HG03439 (cell line): ENCODE data around the gene CFAP119.

Source experiments
- ATAC-seq: cut with Tn5 transposase; IDR thresholded peaks from one replicate; pipeline ENCODE4 v1.9.1; 2021; ENCODE audit warnings: mild to moderate bottlenecking, moderate library complexity; ENCODE audit not compliant: unreplicated experiment

The CFAP119 gene

GRCh38 chr16:30741461-30741914 lies 20.4 kb downstream of the CFAP119 start:
- ATAC-seq, result no peak

DNA sequence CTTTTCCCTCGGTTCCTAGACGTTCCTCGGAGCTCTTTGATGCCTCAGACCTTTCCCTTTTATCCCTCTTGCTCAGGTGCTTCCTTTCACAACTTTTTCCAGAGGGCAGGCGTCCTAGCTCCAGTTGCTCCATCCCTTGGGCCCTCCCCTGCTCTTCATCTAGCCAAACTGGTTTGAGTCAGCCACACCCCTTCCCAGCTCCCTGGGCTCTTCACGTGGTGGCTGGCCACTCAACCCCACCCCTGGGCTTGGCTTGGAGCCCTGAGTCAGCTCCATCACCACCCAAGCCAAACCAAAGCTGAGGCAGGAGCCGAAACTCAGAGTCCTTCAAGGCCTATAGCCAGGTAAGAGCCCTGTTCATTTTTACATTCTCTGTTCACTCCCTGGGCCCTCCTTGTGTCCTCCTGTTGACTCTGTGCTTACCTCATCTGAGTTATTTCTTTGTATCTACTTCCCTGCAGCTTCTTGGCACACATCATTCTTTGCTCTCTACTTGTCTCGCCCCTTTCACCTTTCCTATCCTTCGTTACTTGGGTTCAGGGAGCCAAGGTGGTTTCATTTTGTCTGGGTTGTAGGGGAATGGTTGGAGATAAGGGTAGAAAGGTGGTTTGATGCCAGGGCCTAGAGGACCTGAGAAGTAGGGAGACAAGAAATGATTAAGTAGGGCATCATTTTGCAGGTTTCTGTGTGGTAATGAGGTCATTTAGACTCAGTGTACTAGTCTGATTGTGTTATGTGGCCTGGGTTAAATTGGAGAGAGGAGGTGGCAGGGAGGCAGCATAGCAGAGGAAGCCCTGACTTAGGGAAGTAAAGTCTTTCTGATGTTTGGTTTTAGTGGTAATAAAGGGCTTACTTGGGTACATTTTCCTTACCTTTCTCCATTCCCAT lies 21.3 kb downstream of the CFAP119 start:
- no peak for ATAC-seq

GRCh38 chr16:30738984-30739951 lies 22.6 kb downstream of the CFAP119 start:
- no peak for ATAC-seq

DNA sequence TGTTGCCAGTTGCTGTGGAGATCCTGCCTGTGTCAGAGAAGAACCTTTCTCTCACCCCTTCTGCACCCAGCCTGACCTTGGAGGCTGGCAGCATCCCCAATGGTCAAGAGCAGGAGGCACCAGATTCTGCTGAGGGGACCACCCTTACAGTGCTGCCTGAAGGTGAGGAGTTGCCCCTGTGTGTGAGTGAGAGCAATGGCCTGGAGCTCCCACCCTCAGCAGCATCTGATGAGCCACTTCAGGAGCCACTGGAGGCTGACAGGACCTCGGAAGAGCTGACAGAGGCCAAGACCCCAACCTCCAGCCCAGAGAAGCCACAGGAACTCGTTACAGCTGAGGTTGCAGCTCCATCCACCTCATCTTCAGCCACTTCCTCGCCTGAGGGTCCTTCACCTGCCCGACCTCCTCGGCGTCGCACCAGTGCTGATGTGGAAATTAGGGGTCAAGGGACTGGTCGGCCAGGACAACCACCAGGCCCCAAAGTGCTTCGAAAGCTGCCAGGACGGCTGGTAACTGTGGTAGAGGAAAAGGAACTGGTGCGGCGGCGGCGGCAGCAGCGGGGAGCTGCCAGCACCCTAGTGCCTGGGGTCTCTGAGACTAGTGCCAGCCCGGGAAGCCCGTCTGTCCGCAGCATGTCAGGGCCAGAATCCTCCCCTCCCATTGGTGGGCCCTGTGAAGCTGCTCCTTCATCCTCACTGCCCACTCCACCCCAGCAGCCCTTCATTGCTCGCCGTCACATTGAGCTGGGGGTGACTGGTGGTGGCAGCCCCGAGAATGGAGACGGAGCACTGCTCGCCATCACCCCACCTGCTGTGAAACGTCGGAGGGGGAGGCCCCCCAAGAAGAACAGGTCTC lies 23.8 kb downstream of the CFAP119 start:
- ATAC-seq, result no peak

- no peak for ATAC-seq
These were observed 24.7 kb downstream of the CFAP119 start for GRCh38 chr16:30736995-30737793.

DNA sequence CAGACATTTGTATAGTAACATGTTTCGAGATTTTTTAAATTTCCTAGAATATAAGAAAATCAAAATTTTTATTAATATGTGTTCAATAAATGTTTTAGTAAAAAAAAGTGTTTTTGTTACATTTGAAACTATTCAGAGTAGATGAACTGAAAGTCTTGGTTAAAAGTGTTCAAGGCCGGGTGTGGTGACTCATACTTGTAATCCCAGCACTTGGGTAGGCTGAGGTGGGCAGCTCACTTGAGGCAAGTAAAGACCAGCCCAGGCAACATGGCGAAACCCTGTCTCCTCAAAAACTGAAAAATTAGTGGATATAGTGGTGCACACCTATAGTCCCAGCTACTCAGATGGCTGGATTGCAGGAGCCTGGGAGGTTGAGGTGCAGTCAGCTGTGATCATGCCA lies 30.5 kb downstream of the CFAP119 start:
- ATAC-seq, result no peak

- no peak for ATAC-seq
These were observed 32.8 kb downstream of the CFAP119 start for GRCh38 chr16:30728899-30729672.

- no peak for ATAC-seq
These were observed 33.5 kb downstream of the CFAP119 start for GRCh38 chr16:30728321-30728720.

DNA sequence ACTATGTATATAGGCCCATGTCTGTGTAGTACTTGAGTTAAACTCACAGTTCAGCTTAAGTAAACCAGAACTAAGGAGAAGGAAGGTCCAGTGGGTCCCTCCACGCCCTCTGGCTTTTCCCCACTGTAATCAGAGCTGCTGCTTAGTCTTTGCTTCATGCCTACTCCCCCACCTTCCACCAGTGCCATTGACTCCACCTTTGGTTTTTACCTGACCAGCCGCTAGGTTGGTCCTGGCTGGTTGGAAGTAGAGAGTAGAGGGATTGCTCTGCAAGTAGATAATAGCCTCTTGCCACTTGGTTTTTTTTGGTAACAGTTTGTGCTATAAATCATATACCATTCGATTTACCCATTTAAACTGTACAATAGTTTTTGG lies 36.5 kb downstream of the CFAP119 start:
- no peak for ATAC-seq

DNA sequence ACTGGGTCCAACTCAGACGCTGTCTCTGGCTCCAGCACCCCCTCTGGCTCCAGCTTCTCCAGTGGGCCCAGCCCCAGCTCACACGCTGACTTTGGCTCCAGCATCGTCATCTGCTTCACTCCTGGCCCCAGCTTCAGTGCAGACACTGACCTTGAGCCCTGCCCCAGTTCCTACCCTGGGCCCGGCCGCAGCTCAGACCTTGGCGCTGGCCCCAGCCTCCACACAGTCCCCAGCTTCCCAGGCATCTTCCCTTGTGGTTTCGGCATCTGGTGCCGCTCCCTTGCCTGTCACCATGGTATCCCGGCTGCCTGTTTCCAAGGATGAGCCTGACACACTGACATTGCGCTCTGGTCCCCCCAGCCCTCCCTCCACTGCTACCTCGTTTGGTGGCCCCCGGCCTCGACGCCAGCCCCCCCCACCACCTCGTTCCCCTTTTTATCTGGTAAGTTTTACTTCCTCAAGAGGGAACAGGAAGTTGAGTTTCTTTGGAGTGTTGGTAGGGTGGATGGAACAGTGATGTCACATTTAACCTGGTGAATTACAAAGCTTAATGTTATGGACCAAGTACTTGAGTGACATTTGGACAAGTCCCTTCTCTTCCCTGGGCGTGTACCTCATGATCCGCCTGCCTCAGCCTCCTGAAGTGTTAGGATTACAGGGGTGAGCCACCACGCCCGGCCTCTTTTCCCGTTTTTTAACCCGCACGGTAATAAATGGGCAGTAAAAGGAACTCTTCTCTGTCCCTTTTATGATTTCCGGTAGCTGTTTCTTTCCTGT lies 37.0 kb downstream of the CFAP119 start:
- ATAC-seq, result no peak

DNA sequence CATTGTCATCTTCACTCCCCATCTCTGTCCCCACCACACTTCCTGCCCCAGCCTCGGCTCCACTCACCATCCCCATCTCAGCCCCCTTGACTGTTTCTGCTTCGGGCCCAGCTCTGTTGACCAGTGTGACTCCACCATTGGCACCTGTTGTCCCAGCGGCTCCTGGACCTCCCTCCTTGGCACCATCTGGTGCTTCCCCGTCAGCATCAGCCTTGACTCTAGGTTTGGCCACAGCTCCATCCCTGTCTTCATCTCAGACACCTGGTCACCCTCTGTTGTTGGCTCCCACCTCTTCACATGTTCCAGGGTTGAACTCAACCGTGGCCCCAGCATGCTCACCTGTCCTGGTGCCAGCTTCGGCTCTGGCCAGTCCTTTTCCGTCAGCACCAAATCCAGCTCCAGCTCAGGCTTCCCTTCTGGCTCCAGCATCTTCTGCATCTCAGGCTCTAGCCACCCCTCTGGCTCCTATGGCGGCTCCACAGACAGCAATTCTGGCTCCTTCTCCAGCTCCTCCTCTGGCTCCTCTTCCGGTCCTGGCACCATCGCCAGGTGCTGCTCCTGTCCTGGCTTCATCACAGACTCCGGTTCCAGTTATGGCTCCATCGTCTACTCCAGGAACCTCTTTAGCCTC lies 38.0 kb downstream of the CFAP119 start:
- no peak for ATAC-seq

- no peak for ATAC-seq
These were observed 38.9 kb downstream of the CFAP119 start for GRCh38 chr16:30722916-30723315.

DNA sequence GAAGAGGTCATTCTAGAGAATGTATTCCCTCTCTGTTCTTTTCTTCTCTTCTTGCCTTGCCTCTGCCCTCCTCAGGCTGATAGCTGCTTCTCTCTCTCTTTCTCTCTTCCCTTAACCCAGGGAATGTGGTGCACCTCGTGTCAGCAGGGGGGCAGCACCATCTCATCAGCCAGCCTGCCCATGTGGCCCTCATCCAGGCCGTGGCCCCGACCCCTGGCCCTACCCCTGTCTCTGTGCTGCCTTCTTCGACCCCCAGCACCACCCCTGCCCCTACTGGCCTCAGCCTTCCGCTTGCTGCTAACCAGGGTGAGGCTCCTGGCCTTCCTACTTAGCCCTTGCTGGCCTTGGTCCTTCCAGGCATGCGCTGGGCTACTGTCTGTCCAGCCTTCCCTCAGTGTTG lies 39.4 kb downstream of the CFAP119 start:
- ATAC-seq, result no peak

DNA sequence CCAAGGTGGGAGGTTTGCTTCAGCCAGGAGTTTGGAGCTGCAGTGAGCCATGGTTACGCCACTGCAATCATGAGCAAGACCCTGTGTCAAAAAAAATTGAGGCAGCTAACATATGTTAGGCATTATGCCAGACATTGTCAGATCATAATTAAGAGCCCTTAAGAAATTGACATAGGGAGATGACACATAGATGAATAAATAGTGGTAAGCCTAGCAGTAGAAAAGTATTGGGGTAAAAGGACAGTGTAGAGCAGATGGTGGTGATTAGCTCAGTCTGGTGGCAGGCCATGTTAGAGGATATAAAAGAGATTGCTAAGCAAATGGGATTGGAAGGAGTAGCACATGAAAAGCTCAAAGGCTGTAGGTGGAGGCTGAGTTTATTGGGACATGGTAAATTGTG lies 40.3 kb downstream of the CFAP119 start:
- ATAC-seq, result no peak

DNA sequence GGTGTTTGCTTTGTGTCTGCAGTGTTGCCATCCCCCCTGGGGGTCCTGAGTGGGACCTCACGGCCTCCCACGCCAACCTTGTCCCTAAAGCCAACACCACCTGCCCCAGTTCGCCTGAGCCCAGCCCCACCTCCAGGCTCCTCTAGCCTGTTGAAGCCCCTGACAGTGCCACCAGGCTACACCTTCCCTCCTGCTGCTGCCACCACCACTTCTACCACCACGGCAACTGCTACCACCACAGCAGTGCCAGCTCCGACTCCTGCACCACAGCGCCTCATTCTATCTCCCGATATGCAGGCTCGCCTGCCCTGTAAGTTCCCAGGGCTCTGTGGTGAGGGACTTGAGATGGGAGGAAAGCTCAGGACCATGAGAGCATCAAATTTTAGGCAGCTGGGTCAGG lies 40.7 kb downstream of the CFAP119 start:
- ATAC-seq, result no peak

- ATAC-seq, result no peak
These were observed 41.2 kb downstream of the CFAP119 start for GRCh38 chr16:30720694-30721093.

GRCh38 chr16:30720086-30720485 lies 41.8 kb downstream of the CFAP119 start:
- no peak for ATAC-seq
